Endothelial cell of umbilical vein (primary cell): ENCODE measurements around the gene PIM3. TPM values are rescaled to one million over a fixed set of nuclear protein-coding genes. Genes with fewer than 3 reads are reported as not detected.

ENCODE experiments used
- BruUV-seq: library from RNA; stranded (reverse); fragments of 400-500 nt; replicated peaks from 2 replicates; lab custom pipeline; 2021; lab: Mats Ljungman, UMichigan
- CTCF ChIA-PET: fragments of 300-600, 350-600 bp; sonication (Branson Sonifier 250); formaldehyde crosslinking; loops from one replicate; lab custom pipeline; 2021; ENCODE audit warnings: antibody characterized with exemption, inconsistent platforms; lab: Charles Lee
- POLR2A ChIA-PET: fragments of 300-600, 350-600 bp; sonication (Branson Sonifier 250); formaldehyde crosslinking; loops from one replicate; lab custom pipeline; 2021; ENCODE audit warnings: antibody characterized with exemption, inconsistent platforms; lab: Charles Lee
- DNase-seq: peaks from one replicate; pipeline ENCODE4 v3.0.0-alpha.2; 2011; ENCODE audit warnings: low read depth, low spot score
- FAIRE-seq: peaks from 2 replicates; lab custom pipeline; 2011; peaks lifted over from hg19 to GRCh38; lab: Jason Lieb, UNC
- H2AFZ ChIP-seq: 2 replicates; pipeline ENCODE4 v1.6.0; 2012; ENCODE audit warnings: low read depth, low read length, control low read depth, inconsistent platforms
- H3K27ac ChIP-seq: 2 replicates; pipeline ENCODE4 v1.5.1; 2011; ENCODE audit warnings: low read depth, mild to moderate bottlenecking, control low read depth, low read length, moderate library complexity; ENCODE audit not compliant: insufficient read depth
- H3K27me3 ChIP-seq, 2 experiments: 2 replicates each; pipeline versions ENCODE4 v1.6.0 to v1.6.1; 2011; ENCODE audit warnings: low read length in 2 of 2, mixed read lengths in 1 of 2; ENCODE audit not compliant: control insufficient read depth in 2 of 2, insufficient read depth in 2 of 2
- H3K36me3 ChIP-seq, 2 experiments: 2 replicates in 1 of 2; 3 replicates in 1 of 2; pipeline ENCODE4 v1.5.1; 2011; ENCODE audit warnings: low read length in 2 of 2, mild to moderate bottlenecking in 1 of 2, moderate library complexity in 1 of 2; ENCODE audit not compliant: control insufficient read depth in 2 of 2, insufficient read depth in 2 of 2; ENCODE audit errors: extremely low read depth in 1 of 2
- H3K4me1 ChIP-seq: 3 replicates; pipeline ENCODE4 v1.5.1; 2011; ENCODE audit warnings: mild to moderate bottlenecking, low read length; ENCODE audit not compliant: control insufficient read depth, insufficient read depth; ENCODE audit errors: extremely low read depth
- H3K4me2 ChIP-seq: 2 replicates; pipeline ENCODE4 v1.6.1; 2011; ENCODE audit warnings: low read length, control low read depth, mixed read lengths; ENCODE audit not compliant: insufficient read depth
- H3K4me3 ChIP-seq, 3 experiments: fragments of 200-600 bp in 1 of 3; sonication (generic), shearing (Covaris generic) in 1 of 3; replicated peaks in 1 of 3; 2 replicates each; pipeline ENCODE4 v1.5.1; 2011 to 2016; ENCODE audit warnings: control low read depth in 3 of 3, low read length in 3 of 3, mild to moderate bottlenecking in 2 of 3, inconsistent platforms in 1 of 3, low read depth in 1 of 3, moderate library complexity in 1 of 3; ENCODE audit not compliant: insufficient read depth in 1 of 3
- H3K79me2 ChIP-seq: 2 replicates; pipeline ENCODE4 v1.6.0; 2012; ENCODE audit warnings: low read length, inconsistent platforms; ENCODE audit not compliant: control insufficient read depth, insufficient read depth
- H3K9ac ChIP-seq: replicated peaks from 2 replicates; pipeline ENCODE3; 2011; ENCODE audit warnings: low read length, control low read depth; ENCODE audit not compliant: insufficient read depth; ENCODE audit errors: extremely low read depth
- H3K9me1 ChIP-seq: replicated peaks from 3 replicates; pipeline ENCODE4 v1.6.0; 2011; ENCODE audit warnings: mild to moderate bottlenecking, low read length; ENCODE audit not compliant: control insufficient read depth, insufficient read depth; ENCODE audit errors: extremely low read depth
- H3K9me3 ChIP-seq: replicated peaks from 2 replicates; pipeline ENCODE4 v1.5.1; 2012; ENCODE audit warnings: low read length, inconsistent platforms; ENCODE audit not compliant: control insufficient read depth, insufficient read depth
- H4K20me1 ChIP-seq: replicated peaks from 2 replicates; pipeline ENCODE3; 2011; ENCODE audit warnings: mild to moderate bottlenecking, low read length; ENCODE audit not compliant: control insufficient read depth, insufficient read depth; ENCODE audit errors: extremely low read depth
- FOS ChIP-seq: IDR thresholded peaks from 2 replicates; pipeline ENCODE4 v1.6.1; 2011; ENCODE audit warnings: mild to moderate bottlenecking, low read length, moderate library complexity, borderline replicate concordance; ENCODE audit not compliant: insufficient read depth
- MYC ChIP-seq: IDR thresholded peaks from one replicate; pipeline ENCODE4 v1.6.1; 2011; ENCODE audit warnings: mild to moderate bottlenecking, low read depth, low read length
- POLR2A ChIP-seq: IDR thresholded peaks from 2 replicates; pipeline ENCODE4 v1.6.1; 2012; ENCODE audit warnings: low read depth, mild to moderate bottlenecking, control low read depth, low read length
- POLR2AphosphoS5 ChIP-seq: IDR thresholded peaks from 2 replicates; pipeline ENCODE4 v1.6.1; 2012; ENCODE audit warnings: low read depth, mild to moderate bottlenecking, control low read depth, low read length, moderate library complexity; ENCODE audit not compliant: insufficient read depth
- dilution Hi-C: fragments of 300-500 bp; cut with MboI; formaldehyde crosslinking; loops from one replicate; pipeline ENCODE4 v1.15.0; 2019; ENCODE audit warnings: low sequenced_read_pairs; ENCODE audit not compliant: extremely low pct_ligation_motif_present
- intact Hi-C: fragments of 100-400 bp; cut with micrococcal nuclease; formaldehyde crosslinking; loops from one replicate; pipeline ENCODE4 v1.10.0; 2022
- polyA plus RNA-seq, 4 experiments: library from polyadenylated mRNA; depleted of rRNA in 3 of 4; stranded (reverse) in 3 of 4; unstranded in 1 of 4; fragments of >200 nt; gene quantifications; 2 replicates each; pipeline versions ENCODE4 v1.2.1 to v1.2.3, GENCODE V29; 2011 to 2012; ENCODE audit warnings: missing spikeins in 1 of 4
- total RNA-seq: library from RNA; stranded (reverse); gene quantifications from 2 replicates; pipeline ENCODE4 v1.2.3, GENCODE V29; 2021

The PIM3 gene
- total and polyA plus RNA-seq, 2 donors (not counting 3 experiments of a cell fraction or from before 2014, with no cell fraction given) = 131 to 185 TPM

DNA sequence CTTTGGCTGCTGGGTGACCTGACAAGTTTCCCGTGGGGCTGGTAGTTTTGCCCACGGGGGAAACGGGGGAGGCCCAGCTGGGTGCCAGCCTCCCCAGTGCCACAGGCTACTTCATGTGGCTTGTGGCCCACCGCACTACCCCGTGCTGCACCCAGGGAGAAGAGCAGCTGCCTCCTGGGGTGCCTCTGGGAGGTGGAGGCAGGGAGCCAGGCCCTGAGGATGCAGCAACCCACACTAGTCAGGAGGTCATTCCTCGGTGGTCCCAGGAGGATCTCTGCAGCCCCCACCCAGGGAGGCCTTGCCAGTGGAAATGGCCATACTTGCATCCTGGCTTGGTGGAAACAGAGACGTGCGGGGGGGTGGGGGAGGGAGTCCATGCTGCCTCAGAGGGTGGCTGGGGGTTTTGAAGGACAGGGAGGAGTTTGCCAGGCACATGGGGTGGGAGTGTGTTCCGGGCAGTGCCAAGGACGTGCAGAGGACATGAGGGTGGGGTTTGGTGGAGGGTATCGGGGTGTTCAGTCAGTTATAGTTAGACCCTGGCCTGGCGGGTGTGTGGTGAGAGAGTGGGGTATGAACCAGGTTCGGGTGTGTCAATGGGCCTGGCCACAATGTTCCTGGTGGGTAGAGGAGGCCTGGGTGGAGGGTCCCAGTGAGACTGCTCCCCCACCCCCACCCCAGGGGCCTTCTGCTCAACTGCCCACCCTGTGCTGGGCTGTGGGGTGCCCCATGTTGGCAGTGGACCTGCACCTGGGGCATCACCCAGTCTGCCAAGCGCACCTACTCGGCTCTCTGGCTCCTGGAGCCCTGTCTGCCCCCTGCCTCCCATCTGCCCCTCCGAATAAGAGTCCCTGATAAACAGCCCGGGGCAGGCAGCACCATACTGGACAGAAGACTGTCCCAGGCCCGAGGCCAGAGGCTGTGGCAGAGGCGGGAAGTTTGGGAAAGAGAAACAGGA, 3.8 kb downstream of the PIM3 start:
- Histone ChIP-seq H3K27me3 (no peaks in the 10 kb centered on the region), H3K4me2 (peak overlapping the region; percentile 64), H3K4me1 (peaks cover 22% of the 10 kb centered on the region), H3K4me3 (peak overlapping the region in 2 of 3 experiments; percentile 64 to 80), H3K79me2 (peaks cover 47% of the 10 kb centered on the region), H3K9me3 (no peaks in the 10 kb centered on the region), H4K20me1 (no peaks in the 10 kb centered on the region), H3K9me1 (no peaks in the 10 kb centered on the region), H3K36me3 (peaks cover 19 to 34% of the 10 kb centered on the region in 2 experiments), H2AFZ (no peak overlapping the region), H3K27ac (no peak overlapping the region), H3K9ac (peak overlapping the region; percentile 94)
- intact Hi-C loops = no loop called here
- no TSS peak for BruUV-seq
- dilution Hi-C loops = no loop called here
- FAIRE-seq (no peak), DNase-seq (no peak)
- TF ChIP-seq MYC (no peak), POLR2AphosphoS5 (peak; percentile 13), FOS (no peak), POLR2A (peak; percentile 50)
- CTCF ChIA-PET = no interaction called here
- POLR2A ChIA-PET = no interaction called here
